ENCODE results near the gene CAV3. TPM values are rescaled to one million over a fixed set of nuclear protein-coding genes. Genes with fewer than 3 reads are reported as not detected.
"Not testable (repeated sequence)": the region's sequence is repeated elsewhere in the genome, so short reads cannot be mapped to it uniquely, and the experiment has no call there.

The CAV3 gene
- total RNA-seq, 2 donors from 2014 or later = not detected

GRCh38 chr3:8709801-8710507, 23.6 kb upstream of the CAV3 start:
- no peak overlapping the region for H3K4me3 ChIP-seq
- TF ChIP-seq, protein P1, sequence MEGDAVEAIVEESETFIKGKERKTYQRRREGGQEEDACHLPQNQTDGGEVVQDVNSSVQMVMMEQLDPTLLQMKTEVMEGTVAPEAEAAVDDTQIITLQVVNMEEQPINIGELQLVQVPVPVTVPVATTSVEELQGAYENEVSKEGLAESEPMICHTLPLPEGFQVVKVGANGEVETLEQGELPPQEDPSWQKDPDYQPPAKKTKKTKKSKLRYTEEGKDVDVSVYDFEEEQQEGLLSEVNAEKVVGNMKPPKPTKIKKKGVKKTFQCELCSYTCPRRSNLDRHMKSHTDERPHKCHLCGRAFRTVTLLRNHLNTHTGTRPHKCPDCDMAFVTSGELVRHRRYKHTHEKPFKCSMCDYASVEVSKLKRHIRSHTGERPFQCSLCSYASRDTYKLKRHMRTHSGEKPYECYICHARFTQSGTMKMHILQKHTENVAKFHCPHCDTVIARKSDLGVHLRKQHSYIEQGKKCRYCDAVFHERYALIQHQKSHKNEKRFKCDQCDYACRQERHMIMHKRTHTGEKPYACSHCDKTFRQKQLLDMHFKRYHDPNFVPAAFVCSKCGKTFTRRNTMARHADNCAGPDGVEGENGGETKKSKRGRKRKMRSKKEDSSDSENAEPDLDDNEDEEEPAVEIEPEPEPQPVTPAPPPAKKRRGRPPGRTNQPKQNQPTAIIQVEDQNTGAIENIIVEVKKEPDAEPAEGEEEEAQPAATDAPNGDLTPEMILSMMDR (IDR thresholded peaks at IDR 0.05) = no peak
- TF ChIP-seq POLR2A (IDR thresholded peaks at IDR 0.05) = no peak
- DNase-seq (peak in 2 of 4 donors; percentile 16 to 31), ATAC-seq (peak; percentile 71)
- WGBS, 2 donors = 49 to 57% methylated on average over 7 to 8 of the region's 8 CpGs
- peaks cover 5% of the 10 kb centered on the region for H3K4me1 ChIP-seq
- intact Hi-C loops (cut with DNase I) = no loop called here
- H3K27me3 ChIP-seq = no peaks in the 10 kb centered on the region
- no peaks in the 10 kb centered on the region for H3K36me3 ChIP-seq (replicated peaks in 1 of 2; ENCODE audit: insufficient read depth in 1 of 2, low read depth in 2 of 2)
- no peak overlapping the region for H3K27ac ChIP-seq
- H3K9me3 ChIP-seq = peaks cover 0 to 6% (median 0%) of the 10 kb centered on the region in 3 donors

DNA sequence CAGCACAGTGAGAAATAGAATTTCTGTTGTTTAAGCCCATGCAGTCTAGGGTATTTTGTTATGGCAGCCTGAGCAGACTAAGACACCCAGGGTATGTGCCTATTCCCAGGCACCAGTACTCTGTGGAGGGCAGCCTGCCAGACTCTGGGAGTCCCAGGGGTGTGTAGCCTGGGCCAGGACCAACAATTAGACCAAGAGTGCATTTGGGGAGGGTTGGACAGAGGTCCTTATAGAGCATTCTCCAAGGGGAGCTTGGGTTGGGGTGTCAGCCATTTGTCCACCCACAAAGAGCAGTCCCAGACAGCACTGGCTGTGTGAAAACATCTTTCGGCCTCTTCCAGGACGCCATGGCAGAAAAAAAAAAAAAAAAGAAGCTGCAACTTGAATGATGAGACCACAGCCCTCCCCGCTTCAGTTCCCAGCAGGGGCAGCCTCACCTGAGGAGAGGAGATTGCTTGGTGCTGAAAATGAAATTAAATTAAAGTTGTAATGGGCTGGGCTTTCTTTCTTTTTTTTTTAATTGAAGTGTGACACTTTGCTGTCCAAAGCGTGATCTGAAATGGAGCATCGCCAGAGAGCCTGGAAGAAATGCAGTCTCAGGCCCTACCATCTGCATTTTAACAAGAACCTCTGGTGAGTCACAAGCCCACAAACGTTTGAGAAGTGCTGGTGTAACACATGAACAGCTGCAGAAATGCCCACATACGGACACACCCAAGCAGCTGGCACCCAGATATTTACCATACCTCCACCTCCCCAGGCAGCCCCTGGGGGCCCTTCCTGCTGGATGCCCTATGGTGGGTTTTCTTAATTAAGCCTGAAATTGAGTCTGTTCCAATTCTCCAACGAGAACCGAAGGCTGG, 21.3 kb upstream of the CAV3 start:
- intact Hi-C loops (cut with DNase I) = no loop called here
- WGBS, 2 donors = 47 to 52% methylated on average over 9 of the region's 9 CpGs
- no peak for DNase-seq

DNA sequence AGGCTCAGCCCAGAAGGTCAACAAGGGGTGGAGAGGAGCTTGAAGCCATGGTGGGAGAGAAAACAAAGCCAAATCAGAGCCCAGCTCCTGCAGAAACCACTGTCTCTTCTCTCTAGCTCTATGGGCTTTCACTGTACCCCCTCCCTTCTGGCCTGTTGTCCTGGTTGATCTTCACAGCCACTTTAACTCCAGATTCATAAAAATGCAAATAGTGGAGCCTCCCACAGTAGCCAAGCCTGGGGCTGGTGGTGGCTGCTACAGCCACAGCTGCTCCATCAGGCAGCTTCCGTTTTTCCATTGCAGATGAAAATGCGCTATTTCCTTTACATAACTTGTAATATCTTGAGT, 20.7 kb upstream of the CAV3 start:
- Histone ChIP-seq H3K27me3 (no peaks in the 10 kb centered on the region), H3K27ac (no peak overlapping the region), H3K4me3 (no peak overlapping the region), H3K4me1 (peaks cover 5% of the 10 kb centered on the region), H3K36me3 (replicated peaks in 1 of 2; ENCODE audit: insufficient read depth in 1 of 2, low read depth in 2 of 2) (no peaks in the 10 kb centered on the region), H3K9me3 (no peaks in the 10 kb centered on the region)
- DNase-seq (no peak), ATAC-seq (no peak)
- TF ChIP-seq, protein P1 (IDR thresholded peaks at IDR 0.05) = no peak
- TF ChIP-seq POLR2A (IDR thresholded peaks at IDR 0.05) = no peak
- intact Hi-C loops (cut with DNase I) = no loop called here
- WGBS, 2 donors = 51 to 69% methylated on average over 2 of the region's 2 CpGs

More for the DNA sequence above, 21.3 kb upstream of the CAV3 start:
- Histone ChIP-seq H3K9me3 (no peaks in the 10 kb centered on the region), H3K4me3 (no peak overlapping the region), H3K36me3 (replicated peaks in 1 of 2; ENCODE audit: insufficient read depth in 1 of 2, low read depth in 2 of 2) (no peaks in the 10 kb centered on the region), H3K4me1 (peaks cover 5% of the 10 kb centered on the region), H3K27ac (no peak overlapping the region), H3K27me3 (no peaks in the 10 kb centered on the region)
- TF ChIP-seq, protein P1 (IDR thresholded peaks at IDR 0.05) = no peak
- ATAC-seq = no peak

DNA sequence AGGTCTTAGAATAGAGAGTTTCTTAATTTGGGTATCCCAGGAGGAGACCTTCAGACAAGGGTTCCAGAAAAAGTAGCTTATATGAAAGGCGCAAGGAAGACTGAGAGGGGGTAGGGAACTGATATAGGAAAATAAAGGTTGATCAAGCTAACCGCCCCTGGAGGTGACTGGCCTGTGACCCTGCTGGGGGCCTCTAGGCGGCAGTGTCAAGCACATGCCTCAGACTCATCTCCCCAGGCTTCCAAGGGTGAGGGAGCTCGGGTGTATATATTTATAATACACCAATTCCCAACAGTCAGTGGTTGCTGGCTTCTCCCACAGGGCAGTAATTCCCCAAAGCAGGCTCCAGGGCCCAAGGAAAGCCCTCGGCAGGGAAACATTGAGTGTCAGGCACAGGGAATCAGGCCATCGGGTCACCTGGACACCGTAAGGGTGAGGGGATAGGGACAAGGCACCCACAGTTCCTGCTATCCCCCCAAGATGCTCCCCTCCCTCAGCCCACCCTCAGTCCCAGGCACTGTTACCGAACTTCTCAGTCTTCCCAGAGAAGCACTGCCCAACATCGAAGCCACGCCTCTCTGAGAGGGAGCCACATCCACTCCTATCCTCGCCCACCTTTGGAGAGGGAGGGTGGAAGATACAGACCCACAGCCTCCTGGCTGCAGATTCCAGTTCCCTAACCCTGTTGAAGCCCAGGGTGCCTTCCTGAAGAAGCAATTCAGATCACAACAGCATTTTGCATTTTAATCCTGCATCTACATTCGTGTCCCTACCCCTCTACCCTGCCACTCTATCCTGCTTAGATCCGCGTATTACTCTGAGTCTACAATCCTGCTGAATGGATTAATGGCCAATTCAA, 19.5 kb upstream of the CAV3 start:
- 69% methylated on average over 13 to 14 of the region's 14 CpGs for WGBS, 2 donors
- DNase-seq = no peak
- Histone ChIP-seq H3K4me1 (peaks cover 5% of the 10 kb centered on the region), H3K27me3 (no peaks in the 10 kb centered on the region), H3K36me3 (replicated peaks in 1 of 2; ENCODE audit: insufficient read depth in 1 of 2, low read depth in 2 of 2) (no peaks in the 10 kb centered on the region), H3K9me3 (no peaks in the 10 kb centered on the region), H3K4me3 (no peak overlapping the region), H3K27ac (no peak overlapping the region)
- ATAC-seq = no peak
- TF ChIP-seq, protein P1 (IDR thresholded peaks at IDR 0.05) = no peak
- no peak for TF ChIP-seq POLR2A (IDR thresholded peaks at IDR 0.05)
- intact Hi-C loops (cut with DNase I) = no loop called here

GRCh38 chr3:8715757-8716156, 17.8 kb upstream of the CAV3 start:
- H3K27me3 ChIP-seq; H3K9me3 ChIP-seq; intact Hi-C loops (cut with DNase I); H3K36me3 ChIP-seq (replicated peaks in 1 of 2; ENCODE audit: insufficient read depth in 1 of 2, low read depth in 2 of 2); DNase-seq; H3K4me3 ChIP-seq; ATAC-seq; H3K27ac ChIP-seq; H3K4me1 ChIP-seq: not testable (repeated sequence)
- WGBS, 2 donors = 71 to 77% methylated on average over 10 to 12 of the region's 12 CpGs

Measured in body of pancreas (tissue), 4 donors.